HEK293 (cell line): ENCODE measurements around the gene HSD17B12.

Source experiments
- KLF1 ChIP-seq: fragments of 450-650 bp; formaldehyde crosslinking; IDR thresholded peaks from 2 replicates; pipeline ENCODE4 v1.5.1; 2016; ENCODE audit warnings: missing biosample characterization, missing genetic modification characterization
- ZBTB7A ChIP-seq: fragments of 450-650 bp; formaldehyde crosslinking; IDR thresholded peaks from 2 replicates; pipeline ENCODE4 v1.5.1; 2016; ENCODE audit warnings: low read depth, missing biosample characterization, missing genetic modification characterization
- ZNF561 ChIP-seq: fragments of 450-650 bp; IDR thresholded peaks from 2 replicates; pipeline ENCODE4 v1.5.1; 2018; ENCODE audit warnings: missing biosample characterization, missing genetic modification characterization, borderline replicate concordance
- ZNF596 ChIP-seq: fragments of 450-650 bp; IDR thresholded peaks from 2 replicates; pipeline ENCODE4 v1.5.0; 2018; ENCODE audit warnings: missing biosample characterization, mild to moderate bottlenecking, missing genetic modification characterization, moderate library complexity
- TF ChIP-seq, protein P1 (sequence below): fragments of 450-650 bp; formaldehyde crosslinking; IDR thresholded peaks from 2 replicates; pipeline ENCODE4 v1.5.1; 2016; ENCODE audit warnings: missing biosample characterization, missing genetic modification characterization, borderline replicate concordance
- TF ChIP-seq, protein P2 (sequence below): fragments of 450-650 bp; formaldehyde crosslinking; IDR thresholded peaks from 2 replicates; pipeline ENCODE4 v1.5.1; 2016; ENCODE audit warnings: missing biosample characterization, missing genetic modification characterization

DNA sequence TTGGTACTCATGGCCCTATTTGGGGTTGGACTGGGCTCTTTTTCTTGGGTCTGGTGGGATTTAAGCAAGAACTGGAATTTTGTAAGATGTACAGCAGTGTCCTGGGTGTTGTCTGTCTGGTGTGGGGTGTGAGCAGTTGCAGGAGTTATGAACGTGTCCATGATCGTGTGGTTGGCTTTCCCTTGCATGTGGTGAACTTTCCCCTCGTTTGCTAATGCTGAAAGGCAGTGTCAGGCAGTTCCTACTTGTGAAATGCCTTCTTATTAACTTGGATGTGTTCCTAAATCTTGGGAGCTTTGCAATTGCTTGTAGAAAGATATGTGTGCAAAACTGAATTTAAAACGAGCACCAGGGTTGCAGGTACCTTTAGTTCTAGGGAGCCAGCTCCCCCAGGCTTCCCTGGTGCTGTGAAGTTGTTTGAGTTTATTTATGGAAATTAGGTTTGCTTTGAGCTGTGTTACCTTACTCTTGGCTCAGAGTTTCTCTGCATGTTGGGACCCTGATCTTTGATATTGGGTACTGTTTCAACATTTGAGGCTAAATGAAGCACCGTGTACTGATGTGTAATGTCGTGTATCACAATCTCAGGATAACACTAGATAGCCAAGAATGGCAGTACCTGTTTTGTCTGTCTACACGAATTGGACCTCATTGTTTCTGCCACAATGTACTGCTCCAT lies 35.8 kb upstream of the HSD17B12 start:
- TF ChIP-seq KLF1 (tag by site-specific recombination) (no peak), ZNF596 (tag by site-specific recombination) (no peak), ZBTB7A (tag by site-specific recombination) (no peak), ZNF561 (tag by site-specific recombination) (no peak)
- TF ChIP-seq, protein P1, sequence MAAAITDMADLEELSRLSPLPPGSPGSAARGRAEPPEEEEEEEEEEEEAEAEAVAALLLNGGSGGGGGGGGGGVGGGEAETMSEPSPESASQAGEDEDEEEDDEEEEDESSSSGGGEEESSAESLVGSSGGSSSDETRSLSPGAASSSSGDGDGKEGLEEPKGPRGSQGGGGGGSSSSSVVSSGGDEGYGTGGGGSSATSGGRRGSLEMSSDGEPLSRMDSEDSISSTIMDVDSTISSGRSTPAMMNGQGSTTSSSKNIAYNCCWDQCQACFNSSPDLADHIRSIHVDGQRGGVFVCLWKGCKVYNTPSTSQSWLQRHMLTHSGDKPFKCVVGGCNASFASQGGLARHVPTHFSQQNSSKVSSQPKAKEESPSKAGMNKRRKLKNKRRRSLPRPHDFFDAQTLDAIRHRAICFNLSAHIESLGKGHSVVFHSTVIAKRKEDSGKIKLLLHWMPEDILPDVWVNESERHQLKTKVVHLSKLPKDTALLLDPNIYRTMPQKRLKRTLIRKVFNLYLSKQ (tag by site-specific recombination) = no peak
- TF ChIP-seq, protein P2, sequence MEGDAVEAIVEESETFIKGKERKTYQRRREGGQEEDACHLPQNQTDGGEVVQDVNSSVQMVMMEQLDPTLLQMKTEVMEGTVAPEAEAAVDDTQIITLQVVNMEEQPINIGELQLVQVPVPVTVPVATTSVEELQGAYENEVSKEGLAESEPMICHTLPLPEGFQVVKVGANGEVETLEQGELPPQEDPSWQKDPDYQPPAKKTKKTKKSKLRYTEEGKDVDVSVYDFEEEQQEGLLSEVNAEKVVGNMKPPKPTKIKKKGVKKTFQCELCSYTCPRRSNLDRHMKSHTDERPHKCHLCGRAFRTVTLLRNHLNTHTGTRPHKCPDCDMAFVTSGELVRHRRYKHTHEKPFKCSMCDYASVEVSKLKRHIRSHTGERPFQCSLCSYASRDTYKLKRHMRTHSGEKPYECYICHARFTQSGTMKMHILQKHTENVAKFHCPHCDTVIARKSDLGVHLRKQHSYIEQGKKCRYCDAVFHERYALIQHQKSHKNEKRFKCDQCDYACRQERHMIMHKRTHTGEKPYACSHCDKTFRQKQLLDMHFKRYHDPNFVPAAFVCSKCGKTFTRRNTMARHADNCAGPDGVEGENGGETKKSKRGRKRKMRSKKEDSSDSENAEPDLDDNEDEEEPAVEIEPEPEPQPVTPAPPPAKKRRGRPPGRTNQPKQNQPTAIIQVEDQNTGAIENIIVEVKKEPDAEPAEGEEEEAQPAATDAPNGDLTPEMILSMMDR (tag by site-specific recombination) = no peak
